ENCODE results near the gene C1D. TPM values are rescaled to one million over a fixed set of nuclear protein-coding genes. Genes with fewer than 3 reads are reported as not detected.
"Not testable (repeated sequence)": the region's sequence is repeated elsewhere in the genome, so short reads cannot be mapped to it uniquely, and the experiment has no call there.

The C1D gene
- total RNA-seq, 1 donor from 2014 or later = 26.7 TPM

DNA sequence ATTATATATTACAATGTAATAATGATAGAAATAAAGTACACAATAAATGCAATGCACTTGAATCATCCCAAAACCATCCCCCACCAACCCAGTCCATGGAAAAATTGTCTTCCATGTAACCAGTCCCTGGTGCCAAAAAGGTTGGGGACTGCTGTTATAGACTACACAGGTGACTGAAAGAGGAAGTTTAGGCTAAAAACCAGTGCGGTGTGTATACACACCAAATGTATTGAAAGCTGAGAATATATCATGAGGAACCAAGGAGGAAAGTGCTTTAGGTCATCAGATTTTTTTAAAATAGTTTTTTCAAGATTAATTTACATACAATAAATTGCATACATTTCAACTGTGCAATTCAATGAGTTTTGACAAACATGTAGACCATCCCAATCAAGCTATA lies 20.5 kb upstream of the C1D start:
- Mint-ChIP-seq H3K36me3 (no peaks in the 10 kb centered on the region), H3K27me3 (peaks cover 6% of the 10 kb centered on the region), H3K4me3 (no peak overlapping the region), H3K27ac (no peak overlapping the region), H3K9me3 (no peaks in the 10 kb centered on the region), H3K4me1 (ENCODE audit: unreplicated experiment) (no peaks in the 10 kb centered on the region)
- TF ChIP-seq, protein P1, sequence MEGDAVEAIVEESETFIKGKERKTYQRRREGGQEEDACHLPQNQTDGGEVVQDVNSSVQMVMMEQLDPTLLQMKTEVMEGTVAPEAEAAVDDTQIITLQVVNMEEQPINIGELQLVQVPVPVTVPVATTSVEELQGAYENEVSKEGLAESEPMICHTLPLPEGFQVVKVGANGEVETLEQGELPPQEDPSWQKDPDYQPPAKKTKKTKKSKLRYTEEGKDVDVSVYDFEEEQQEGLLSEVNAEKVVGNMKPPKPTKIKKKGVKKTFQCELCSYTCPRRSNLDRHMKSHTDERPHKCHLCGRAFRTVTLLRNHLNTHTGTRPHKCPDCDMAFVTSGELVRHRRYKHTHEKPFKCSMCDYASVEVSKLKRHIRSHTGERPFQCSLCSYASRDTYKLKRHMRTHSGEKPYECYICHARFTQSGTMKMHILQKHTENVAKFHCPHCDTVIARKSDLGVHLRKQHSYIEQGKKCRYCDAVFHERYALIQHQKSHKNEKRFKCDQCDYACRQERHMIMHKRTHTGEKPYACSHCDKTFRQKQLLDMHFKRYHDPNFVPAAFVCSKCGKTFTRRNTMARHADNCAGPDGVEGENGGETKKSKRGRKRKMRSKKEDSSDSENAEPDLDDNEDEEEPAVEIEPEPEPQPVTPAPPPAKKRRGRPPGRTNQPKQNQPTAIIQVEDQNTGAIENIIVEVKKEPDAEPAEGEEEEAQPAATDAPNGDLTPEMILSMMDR (conservative IDR thresholded peaks at IDR 0.05) = no peak
- no peak for DNase-seq (ENCODE audit: extremely low spot score, unreplicated experiment)

DNA sequence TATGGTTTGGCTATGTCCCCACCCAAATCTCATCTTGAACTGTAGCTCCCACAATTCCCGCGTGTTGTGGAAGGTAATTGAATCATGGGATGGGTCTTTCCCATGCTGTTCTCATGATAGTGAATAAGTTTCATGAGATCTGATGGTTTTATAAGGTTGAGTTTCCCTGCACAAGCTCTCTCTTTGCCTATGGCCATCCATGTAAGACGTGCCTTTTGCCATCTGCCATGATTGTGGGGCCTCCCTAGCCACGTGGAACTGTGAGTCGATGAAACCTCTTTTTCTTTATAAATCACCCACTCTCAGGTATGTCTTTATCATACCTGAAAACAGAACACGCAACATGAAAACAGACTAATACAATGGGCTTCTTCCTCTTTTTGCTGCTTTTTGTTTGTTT lies 11.2 kb upstream of the C1D start:
- Mint-ChIP-seq H3K9me3 (no peaks in the 10 kb centered on the region), H3K4me1 (ENCODE audit: unreplicated experiment) (no peaks in the 10 kb centered on the region), H3K27me3 (peaks cover 11% of the 10 kb centered on the region), H3K36me3 (no peaks in the 10 kb centered on the region), H3K4me3 (no peak overlapping the region), H3K27ac (no peak overlapping the region)
- TF ChIP-seq, protein P1 (conservative IDR thresholded peaks at IDR 0.05) = no peak
- DNase-seq (ENCODE audit: extremely low spot score, unreplicated experiment) = no peak

GRCh38 chr2:68063797-68064646 lies 1.2 kb upstream of the C1D start:
- peak overlapping the region; percentile 97 for H3K27ac Mint-ChIP-seq

DNA sequence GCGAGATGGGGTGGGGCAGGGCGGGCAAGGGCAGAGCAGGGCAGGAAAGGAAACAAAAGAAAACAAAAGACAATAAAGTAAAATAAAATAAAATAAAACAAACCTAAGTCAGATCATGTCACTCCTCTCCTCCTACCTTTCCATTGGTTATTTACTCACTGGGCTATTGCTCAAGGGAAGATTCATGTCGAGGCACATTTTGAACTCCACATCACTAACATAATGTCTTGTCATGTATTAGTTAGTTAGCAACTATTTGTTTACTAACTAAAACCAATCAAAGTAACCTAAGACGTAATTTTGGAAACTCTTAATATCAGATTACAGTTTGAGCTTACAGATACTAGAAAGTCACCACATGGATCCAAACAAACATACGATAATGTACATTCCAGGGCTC lies 2.2 kb downstream of the C1D start:
- Mint-ChIP-seq H3K27ac (peak overlapping the region; percentile 52), H3K4me3 (no peak overlapping the region), H3K27me3 (peaks cover 8% of the 10 kb centered on the region), H3K9me3 (no peaks in the 10 kb centered on the region), H3K4me1 (ENCODE audit: unreplicated experiment) (peaks cover 23% of the 10 kb centered on the region), H3K36me3 (no peaks in the 10 kb centered on the region)
- TF ChIP-seq, protein P1 (conservative IDR thresholded peaks at IDR 0.05) = no peak
- no peak for DNase-seq (ENCODE audit: extremely low spot score, unreplicated experiment)

More at GRCh38 chr2:68063797-68064646, 1.2 kb upstream of the C1D start:
- not testable (repeated sequence) for H3K9me3 Mint-ChIP-seq; DNase-seq (ENCODE audit: extremely low spot score, unreplicated experiment); H3K36me3 Mint-ChIP-seq
- H3K4me1 Mint-ChIP-seq (ENCODE audit: unreplicated experiment) = peaks cover 23% of the 10 kb centered on the region
- H3K27me3 Mint-ChIP-seq = peaks cover 15% of the 10 kb centered on the region
- peak overlapping the region; percentile 96 for H3K4me3 Mint-ChIP-seq

DNA sequence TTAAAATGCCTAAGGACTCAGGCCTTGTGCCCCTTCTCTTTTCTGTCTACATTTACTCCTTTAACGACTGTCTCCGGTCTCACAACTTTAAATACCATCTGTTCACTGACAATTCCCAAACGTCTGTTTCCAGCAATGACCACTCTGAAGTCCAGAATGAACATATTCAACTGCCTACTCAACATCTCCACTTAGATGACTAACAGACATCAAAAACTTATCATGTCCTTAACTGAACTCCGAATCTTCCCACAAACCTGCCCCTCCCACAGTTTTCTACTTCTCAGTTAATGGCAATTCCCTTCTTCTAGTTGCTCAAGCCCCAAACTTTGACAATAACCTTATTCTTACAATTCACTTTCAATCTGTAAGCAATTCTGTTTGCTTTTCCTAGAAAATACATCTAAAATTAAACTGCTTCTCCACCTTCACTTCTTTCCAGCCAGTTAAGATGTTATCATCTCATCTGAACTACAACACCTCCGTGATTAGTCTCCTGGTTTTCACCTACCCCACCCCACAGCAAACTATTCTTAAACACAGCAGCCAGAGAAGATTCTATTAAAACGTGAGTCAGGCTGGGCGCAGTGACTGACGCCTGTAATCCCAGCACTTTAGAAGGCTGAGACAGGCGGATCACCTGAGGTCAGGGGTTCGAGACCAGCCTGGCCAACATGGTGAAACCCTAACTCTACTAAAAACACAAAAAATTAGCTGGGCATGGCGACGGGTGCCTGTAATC lies 2.8 kb downstream of the C1D start:
- Mint-ChIP-seq H3K4me1 (ENCODE audit: unreplicated experiment) (peaks cover 23% of the 10 kb centered on the region), H3K9me3 (no peaks in the 10 kb centered on the region), H3K36me3 (no peaks in the 10 kb centered on the region), H3K27ac (no peak overlapping the region), H3K4me3 (peak overlapping the region; percentile 54), H3K27me3 (peaks cover 5% of the 10 kb centered on the region)
- DNase-seq (ENCODE audit: extremely low spot score, unreplicated experiment) = no peak
- TF ChIP-seq, protein P1 (conservative IDR thresholded peaks at IDR 0.05) = no peak

All from type B pancreatic cell (in vitro differentiated cells).